NCI-H1092 treated with DMSO at 0.1 percent for 48 hours (cell line): ENCODE data around the gene DNM1L.

Source experiments
- DNase-seq: peaks from one replicate; lab custom pipeline; 2025; lab: John Stamatoyannopoulos, UW

Gene DNM1L

DNA sequence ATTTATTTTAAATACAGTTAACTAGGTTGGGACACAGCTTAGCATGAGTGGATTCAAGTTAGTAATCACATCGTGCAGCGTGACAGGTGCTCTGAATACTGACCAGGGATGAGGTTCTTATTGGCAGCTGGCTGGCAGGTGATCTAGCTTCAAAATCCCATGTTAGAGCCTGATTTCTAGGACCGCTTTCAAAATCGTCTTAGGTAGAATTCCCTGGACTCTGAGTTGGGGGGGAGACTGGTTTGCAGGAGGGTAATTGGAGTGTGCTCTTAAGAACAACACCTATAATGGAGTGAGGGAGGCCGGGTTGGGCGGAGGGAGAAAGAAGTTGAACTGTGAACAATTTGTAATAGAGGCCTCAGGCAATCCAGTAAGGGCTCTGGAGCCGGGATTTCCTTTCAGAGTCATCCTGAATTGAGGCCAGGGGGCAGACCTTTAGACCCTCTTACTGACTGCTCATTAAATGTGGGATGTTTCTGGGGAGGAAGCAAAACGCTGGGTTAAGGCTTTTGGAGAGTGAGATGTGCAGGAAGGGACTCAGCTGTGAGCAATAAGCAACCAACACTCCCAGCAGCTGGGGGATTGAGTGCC lies 77.5 kb downstream of the DNM1L start:
- no peak for DNase-seq

DNA sequence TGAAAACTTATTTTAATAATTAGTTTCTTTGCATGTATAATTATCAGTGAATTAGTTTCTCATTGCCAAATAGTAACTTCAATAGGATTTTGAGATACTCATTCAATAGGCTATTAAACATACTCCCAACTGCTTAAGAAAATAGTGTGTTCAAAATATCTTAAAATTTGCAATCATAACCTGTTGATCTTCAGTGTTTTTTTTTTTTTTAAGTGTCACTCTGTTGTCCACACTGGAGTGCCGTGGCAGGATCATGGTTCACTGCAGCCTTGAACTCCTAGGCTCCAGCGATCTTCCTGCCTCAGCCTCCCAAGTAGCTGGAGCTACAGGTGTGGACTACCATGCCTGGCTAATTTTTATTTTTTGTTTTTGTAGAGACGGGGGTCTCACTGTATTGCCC lies 78.1 kb downstream of the DNM1L start:
- DNase-seq, result no peak

DNA sequence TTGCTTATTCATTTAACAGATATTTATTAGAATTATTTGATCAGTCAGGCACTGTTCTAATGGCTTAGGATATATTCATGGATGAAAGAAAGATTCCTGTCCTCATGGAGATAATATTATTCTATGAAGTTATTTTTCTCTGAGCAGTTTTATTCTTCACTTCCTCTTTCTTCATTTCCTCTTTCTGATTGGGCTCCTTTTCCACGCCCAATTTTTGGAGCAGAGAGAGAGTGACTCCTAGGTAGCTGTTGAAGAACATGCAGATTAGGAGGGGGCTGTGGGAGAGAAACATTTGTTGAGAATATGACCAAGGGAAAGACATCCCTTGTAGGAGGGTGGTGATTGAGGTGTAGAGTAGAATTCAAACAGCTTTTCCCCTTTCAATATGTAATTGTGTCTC lies 82.6 kb downstream of the DNM1L start:
- no peak for DNase-seq

DNA sequence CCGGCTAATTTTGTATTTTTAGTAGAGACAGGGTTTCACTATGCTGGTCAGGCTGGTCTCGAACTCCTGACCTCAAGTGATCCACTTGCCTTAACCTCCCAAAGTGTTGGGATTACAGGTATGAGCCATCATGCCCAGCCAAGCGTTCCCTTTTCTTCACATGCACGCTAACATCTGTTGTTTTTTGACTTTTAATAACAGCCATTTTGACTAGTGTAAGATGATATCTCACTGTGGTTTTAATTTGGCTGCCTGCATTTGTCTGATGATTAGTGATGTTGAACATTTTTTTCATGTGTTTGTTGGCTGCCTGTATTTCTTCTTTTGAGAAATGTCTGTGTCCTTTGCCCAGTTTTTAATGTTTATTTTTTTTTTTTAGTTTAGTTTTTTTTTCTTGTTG lies 86.8 kb downstream of the DNM1L start:
- DNase-seq, result no peak

DNA sequence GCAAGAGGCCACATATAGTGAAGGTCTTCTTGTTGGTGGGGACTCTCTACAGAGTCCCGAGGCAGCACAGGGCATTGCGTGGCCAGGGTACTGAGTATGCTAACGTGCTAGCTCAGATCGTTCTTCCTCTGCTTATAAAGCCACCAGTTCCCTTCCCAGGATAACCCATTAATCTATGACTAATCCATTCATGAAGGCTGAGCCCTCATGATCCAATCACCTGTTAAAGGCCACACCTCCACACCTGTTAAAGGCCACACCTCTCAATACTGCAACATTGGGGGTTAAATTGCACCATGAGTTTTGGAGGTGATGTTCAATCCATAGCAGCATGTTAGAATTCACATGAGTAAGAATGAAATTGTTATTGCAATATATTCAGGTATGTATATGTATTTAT lies 89.4 kb downstream of the DNM1L start:
- DNase-seq, result no peak

DNA sequence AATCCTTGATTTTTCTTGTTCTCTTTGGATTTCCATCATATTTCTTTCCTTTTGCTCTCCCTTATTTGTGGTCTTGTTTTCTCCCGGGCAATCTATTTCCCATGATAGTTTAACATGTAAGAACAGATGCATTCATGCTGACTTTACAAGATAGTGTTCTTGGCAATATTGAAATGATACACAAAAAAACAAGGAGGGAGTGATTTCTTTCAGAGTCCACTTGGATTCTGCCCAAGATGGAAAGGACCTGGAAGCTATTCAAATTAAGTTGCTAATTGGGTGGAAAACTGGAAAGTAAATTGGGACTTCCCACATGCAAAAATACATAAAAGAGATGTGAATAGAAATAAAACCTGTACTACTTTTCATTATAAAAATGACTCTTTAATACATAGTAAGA lies 91.0 kb downstream of the DNM1L start:
- no peak for DNase-seq

DNA sequence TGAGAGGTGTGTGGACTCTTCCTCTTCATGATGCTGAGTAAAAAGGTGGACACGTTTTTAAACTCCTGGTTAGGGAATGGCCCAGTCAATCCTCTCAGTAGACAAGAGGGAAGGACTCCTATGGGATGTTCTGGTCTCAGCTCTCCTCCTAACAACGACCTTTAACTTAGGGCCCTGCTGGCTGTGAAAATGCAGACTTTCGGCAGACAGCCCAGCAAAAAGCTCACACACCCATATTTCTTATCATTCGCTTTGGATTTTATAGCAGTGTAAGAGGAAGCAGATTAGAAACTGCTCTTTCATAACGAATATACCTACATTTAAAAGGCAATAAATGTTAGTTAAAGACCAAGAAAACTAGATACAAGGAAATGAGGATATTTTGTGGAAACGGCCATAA lies 94.6 kb downstream of the DNM1L start:
- DNase-seq, result no peak

DNA sequence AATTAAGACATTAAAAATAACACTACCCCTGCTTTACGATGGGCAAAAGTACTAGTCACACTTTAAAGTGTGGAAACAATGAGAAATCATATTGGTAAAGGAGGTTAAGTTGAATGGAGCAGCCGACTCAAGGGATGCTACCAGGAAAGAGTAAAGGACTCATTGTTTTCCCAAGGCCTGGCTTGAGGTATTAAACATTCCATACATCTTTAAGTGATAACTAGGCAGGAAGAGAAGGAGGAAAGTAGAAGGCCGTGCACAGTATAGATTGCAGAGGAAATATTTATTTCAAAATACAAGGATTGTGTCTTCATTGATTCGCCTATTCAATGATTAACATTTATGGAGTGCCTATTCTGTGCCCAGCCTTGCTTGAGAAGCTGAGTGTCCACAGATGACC lies 97.2 kb downstream of the DNM1L start:
- DNase-seq, result no peak

DNA sequence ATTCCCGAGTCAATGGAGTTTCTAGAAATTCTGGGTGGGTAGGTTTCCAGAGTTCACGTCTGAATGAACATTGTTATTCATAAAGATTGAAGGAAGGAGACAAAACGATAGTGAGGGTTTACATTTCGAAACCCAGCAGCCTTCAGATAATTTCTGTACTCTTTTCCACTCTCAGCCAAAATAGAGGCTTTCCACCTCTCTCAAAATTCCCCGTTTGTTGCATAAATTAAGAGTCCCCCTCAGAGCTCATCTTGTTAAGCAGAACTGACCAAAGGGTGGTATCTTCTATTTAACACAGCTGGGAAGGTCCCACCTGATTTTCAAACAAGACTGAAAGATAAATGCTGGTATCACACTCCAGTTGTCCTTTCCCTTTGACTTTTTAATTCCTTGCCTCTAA lies 98.1 kb downstream of the DNM1L start:
- no peak for DNase-seq

DNA sequence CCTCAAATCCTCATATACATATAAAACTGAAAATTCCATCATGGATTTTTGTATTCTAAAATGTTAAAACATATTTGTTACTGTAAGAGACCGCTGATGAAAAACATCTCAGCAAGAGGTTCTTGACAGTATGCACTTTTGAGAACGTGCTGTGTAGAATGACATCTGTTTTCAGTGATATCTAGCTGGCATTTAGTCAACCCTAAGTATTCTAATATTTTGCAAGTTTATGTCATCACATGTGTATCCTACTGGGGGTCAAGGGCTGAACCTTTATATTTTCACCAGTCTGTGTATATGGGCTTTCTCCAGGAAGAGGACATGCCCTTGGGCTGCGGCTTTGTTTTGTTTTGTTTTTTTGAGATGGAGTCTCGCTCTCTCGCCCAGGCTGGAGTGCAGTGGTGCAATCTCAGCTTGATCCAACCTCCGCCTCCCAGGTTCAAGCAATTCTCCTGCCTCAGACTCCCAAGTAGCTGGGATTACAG lies 98.6 kb downstream of the DNM1L start:
- DNase-seq, result no peak

DNA sequence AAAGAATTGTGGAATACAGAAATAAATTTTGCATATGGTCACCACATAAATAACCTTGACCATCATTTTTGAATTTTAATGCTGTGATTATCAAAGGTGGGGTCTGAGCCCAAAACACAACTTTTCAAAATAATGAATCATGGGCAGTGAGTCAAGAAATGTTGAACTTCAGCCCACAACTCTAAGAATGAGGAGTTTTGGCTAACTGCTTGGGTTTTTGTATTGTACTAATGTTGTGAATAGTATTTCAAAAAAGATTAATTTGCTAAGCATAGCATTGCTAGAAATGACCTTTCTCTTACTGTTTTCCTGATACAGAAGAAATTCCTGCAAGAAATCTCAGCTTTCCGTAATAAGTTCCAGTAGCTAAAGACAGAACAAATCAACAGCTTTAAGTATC lies 101.0 kb downstream of the DNM1L start:
- no peak for DNase-seq

DNA sequence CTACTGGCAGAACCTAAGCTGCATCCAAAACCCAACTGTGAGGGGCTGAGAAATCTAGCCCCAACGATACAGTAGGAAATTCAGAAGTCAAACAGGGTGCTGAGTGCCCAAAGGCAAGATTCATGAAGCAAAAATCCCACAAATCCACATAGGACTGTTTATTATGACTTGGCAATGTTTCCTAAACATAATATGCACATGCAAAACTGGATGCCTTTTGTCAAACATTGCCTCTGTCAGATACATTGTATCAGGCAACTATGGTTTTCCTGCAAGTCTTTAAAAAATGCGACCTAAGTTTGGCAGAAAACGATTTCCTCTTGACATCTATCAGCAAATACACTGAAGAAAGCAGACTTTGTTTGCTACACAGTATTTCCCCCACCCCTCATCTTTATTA lies 103.9 kb downstream of the DNM1L start:
- no peak for DNase-seq

DNA sequence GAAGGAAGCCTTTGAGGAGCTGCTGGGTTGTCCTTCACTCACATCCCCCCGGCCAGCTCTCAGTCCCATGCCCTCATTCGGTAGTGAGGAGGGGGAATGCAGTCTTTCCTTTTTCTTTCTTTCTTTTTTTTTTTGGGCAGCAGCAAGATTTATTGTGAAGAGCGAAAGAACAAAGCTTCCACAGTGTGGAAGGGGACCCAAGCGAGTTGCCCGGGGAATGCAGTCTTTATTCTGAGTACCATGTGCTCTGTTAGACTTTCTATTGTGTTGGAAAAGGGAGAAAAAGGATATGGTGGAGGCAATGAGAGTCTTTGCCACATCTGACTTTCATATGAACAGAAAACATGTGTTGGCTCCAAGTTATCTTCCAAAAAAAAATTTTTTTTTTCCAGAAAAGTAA lies 106.5 kb downstream of the DNM1L start:
- DNase-seq, result no peak

DNA sequence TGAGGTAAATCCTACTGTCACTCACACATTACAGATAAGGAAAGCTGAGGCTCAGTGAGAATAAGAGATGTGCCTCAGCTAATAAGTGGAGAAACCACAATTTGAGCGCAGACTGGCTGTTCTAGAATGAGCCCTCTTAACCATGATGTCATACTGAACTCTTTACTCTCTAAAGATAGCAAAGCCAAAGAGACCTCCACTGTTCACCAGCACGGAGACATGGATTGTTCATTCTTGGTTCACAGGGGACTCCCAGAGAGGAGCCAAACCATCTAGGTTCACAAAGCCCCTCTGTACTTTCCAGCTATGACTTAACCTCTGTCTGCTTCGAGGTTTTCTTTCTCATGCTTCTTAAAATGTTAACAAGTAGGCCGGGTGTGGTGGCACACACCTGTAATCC lies 109.3 kb downstream of the DNM1L start:
- no peak for DNase-seq

DNA sequence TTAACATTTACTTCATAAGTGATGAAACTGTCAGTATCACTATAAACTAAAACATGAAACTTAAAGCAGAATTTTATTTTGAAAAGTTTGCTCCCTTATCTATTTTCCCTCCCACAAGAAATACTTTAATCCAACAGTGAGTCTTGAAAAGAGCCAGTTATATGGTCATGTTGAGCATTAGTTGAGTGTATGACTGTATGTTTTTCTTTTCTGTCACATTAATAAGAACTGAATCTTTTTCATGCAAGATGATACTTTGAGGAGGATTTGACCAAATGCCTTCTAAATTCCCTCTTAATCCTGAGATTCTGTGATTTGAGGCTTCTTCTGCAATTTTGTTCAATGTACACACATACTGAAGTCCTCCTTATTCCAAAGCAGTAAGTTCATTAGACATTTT lies 110.3 kb downstream of the DNM1L start:
- no peak for DNase-seq

DNA sequence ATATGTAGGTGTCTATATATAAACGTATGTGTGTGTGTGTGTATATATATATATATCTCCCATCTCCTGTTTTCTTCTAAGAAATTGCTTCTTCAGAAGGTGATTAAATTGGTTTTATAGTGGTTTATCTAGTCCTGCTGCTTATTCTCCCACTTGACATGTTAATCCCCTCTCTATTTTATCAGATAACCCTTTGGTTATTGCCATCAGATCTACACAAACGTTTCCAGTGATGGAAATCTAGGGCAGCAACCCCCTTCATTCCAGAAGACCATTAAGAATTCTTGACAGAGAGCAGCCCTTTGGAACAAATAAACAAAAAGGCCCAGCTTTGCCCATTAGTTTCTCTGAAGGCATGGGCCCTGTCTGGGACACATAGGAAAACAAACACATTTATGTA lies 110.8 kb downstream of the DNM1L start:
- DNase-seq, result no peak

DNA sequence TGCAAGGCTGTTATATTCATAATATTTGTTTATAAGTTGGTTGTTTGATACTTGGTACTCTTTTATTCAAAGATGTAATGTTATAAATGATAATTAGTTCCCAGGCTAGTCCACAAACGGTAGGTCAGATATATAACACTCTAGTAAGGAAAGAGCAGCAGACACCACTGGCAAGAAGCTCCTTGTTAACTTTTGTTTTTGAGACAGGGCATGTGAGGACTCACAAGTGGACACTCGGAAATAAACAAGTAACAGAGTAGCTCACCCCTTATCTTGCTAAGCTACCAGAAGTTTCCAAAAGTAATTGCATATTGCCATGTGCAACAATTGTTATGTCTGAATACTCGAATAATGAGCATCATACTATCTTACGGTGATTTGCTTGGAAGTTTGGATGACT lies 115.2 kb downstream of the DNM1L start:
- DNase-seq, result no peak
